GM12865 (cell line): Measurements from ENCODE around the gene FKBP7.

Experiments
- DNase-seq: peaks from one replicate; pipeline ENCODE4 v3.0.0; 2010; ENCODE audit warnings: low read depth
- H3K4me3 ChIP-seq: 2 replicates; pipeline ENCODE4 v1.5.1; 2011; ENCODE audit warnings: mild to moderate bottlenecking, low read depth, low read length, control low read depth
- CTCF ChIP-seq: IDR thresholded peaks from 2 replicates; pipeline ENCODE4 v1.5.1; 2011; ENCODE audit warnings: low read length, control low read depth, low read depth, inconsistent platforms; ENCODE audit not compliant: insufficient read depth; ENCODE audit errors: missing control alignments

The FKBP7 gene

GRCh38 chr2:178418426-178418825 is 60.0 kb downstream of the FKBP7 start:
- TF ChIP-seq CTCF, result no peak
- no peak for DNase-seq

GRCh38 chr2:178417916-178418315 is 60.5 kb downstream of the FKBP7 start:
- no peak for TF ChIP-seq CTCF
- no peak for DNase-seq
- no peak overlapping the region for H3K4me3 ChIP-seq

More at GRCh38 chr2:178418426-178418825, 60.0 kb downstream of the FKBP7 start:
- H3K4me3 ChIP-seq, result no peak overlapping the region

GRCh38 chr2:178415979-178416378 is 62.4 kb downstream of the FKBP7 start:
- TF ChIP-seq CTCF, result no peak
- no peak overlapping the region for H3K4me3 ChIP-seq
- DNase-seq, result no peak

GRCh38 chr2:178414266-178415247 is 63.8 kb downstream of the FKBP7 start:
- TF ChIP-seq CTCF, result peak; percentile 92
- peak; percentile 97 for DNase-seq
- peak overlapping the region; percentile 95 for H3K4me3 ChIP-seq
